ENCODE measurements around the gene NFAT5. TPM values are rescaled to one million over a fixed set of nuclear protein-coding genes. Genes with fewer than 3 reads are reported as not detected.

NFAT5 gene
- total and polyA plus RNA-seq, 2 donors (not counting 3 experiments of a cell fraction or from before 2014, with no cell fraction given): 17.2 to 49.5 TPM

- Histone ChIP-seq H3K9me1 (replicated peaks; ENCODE audit: control insufficient read depth, extremely low read depth, insufficient read depth, low read length) (no peaks in the 10 kb centered on the region), H3K36me3 (ENCODE audit: control insufficient read depth in 2 of 2, extremely low read depth in 1 of 2, insufficient read depth in 2 of 2, low read length in 2 of 2) (peaks cover 17 to 23% of the 10 kb centered on the region in 2 experiments), H3K4me1 (ENCODE audit: control insufficient read depth, extremely low read depth, insufficient read depth, low read length) (peaks cover 21% of the 10 kb centered on the region), H3K9me3 (replicated peaks; ENCODE audit: control insufficient read depth, insufficient read depth, low read length) (no peaks in the 10 kb centered on the region), H3K4me2 (ENCODE audit: insufficient read depth, low read length) (no peak overlapping the region), H3K79me2 (ENCODE audit: control insufficient read depth, insufficient read depth, low read length) (peaks cover 7% of the 10 kb centered on the region), H3K4me3 (replicated peaks in 1 of 3; ENCODE audit: insufficient read depth in 1 of 3, low read depth in 1 of 3, low read length in 3 of 3) (no peak overlapping the region), H3K9ac (replicated peaks; ENCODE audit: extremely low read depth, insufficient read depth, low read length) (no peak overlapping the region), H2AFZ (ENCODE audit: low read depth, low read length) (no peak overlapping the region), H3K27ac (ENCODE audit: insufficient read depth, low read depth, low read length) (no peak overlapping the region), H4K20me1 (replicated peaks; ENCODE audit: control insufficient read depth, extremely low read depth, insufficient read depth, low read length) (no peaks in the 10 kb centered on the region), H3K27me3 (ENCODE audit: control insufficient read depth in 2 of 2, insufficient read depth in 2 of 2, low read length in 2 of 2) (no peaks in the 10 kb centered on the region)
- FAIRE-seq: no peak
- TF ChIP-seq MAX (IDR thresholded peaks at IDR 0.05; ENCODE audit: insufficient read depth, insufficient read length) (no peak), JUN (IDR thresholded peaks at IDR 0.05; ENCODE audit: borderline replicate concordance, insufficient read depth, insufficient read length, low read depth) (no peak), GATA2 (IDR thresholded peaks at IDR 0.05; ENCODE audit: insufficient read depth, insufficient read length, low read depth, low read length) (no peak), POLR2A (IDR thresholded peaks at IDR 0.05; ENCODE audit: low read depth, low read length) (no peak), FOS (IDR thresholded peaks at IDR 0.05; ENCODE audit: borderline replicate concordance, insufficient read depth, low read length) (no peak)
- dilution Hi-C loops (cut with MboI; ENCODE audit: extremely low pct_ligation_motif_present, low sequenced_read_pairs) (no loop called here), intact Hi-C loops (cut with micrococcal nuclease) (no loop called here)
- BruUV-seq (replicated peaks): no TSS peak
- ChIA-PET POLR2A (no interaction called here), CTCF (interaction anchor here (0.8 to 2.1 kb wide), 3 partner anchors 11 to 13 kb away, joined by 3 to 10 read pairs (median 6); partner anchors contain the start of gene NOB1)
- DNase-seq (ENCODE audit: low read depth, low spot score): no peak
These were observed 175.8 kb downstream of the NFAT5 start for GRCh38 chr16:69741519-69741918.

- Histone ChIP-seq H3K36me3 (ENCODE audit: control insufficient read depth in 2 of 2, extremely low read depth in 1 of 2, insufficient read depth in 2 of 2, low read length in 2 of 2) (peaks cover 17 to 23% of the 10 kb centered on the region in 2 experiments), H3K79me2 (ENCODE audit: control insufficient read depth, insufficient read depth, low read length) (peaks cover 7% of the 10 kb centered on the region), H4K20me1 (replicated peaks; ENCODE audit: control insufficient read depth, extremely low read depth, insufficient read depth, low read length) (no peaks in the 10 kb centered on the region), H3K27ac (ENCODE audit: insufficient read depth, low read depth, low read length) (no peak overlapping the region), H3K4me2 (ENCODE audit: insufficient read depth, low read length) (no peak overlapping the region), H3K27me3 (ENCODE audit: control insufficient read depth in 2 of 2, insufficient read depth in 2 of 2, low read length in 2 of 2) (no peaks in the 10 kb centered on the region), H3K4me1 (ENCODE audit: control insufficient read depth, extremely low read depth, insufficient read depth, low read length) (peaks cover 18% of the 10 kb centered on the region), H3K9me1 (replicated peaks; ENCODE audit: control insufficient read depth, extremely low read depth, insufficient read depth, low read length) (no peaks in the 10 kb centered on the region), H3K9ac (replicated peaks; ENCODE audit: extremely low read depth, insufficient read depth, low read length) (no peak overlapping the region), H2AFZ (ENCODE audit: low read depth, low read length) (no peak overlapping the region), H3K9me3 (replicated peaks; ENCODE audit: control insufficient read depth, insufficient read depth, low read length) (no peaks in the 10 kb centered on the region), H3K4me3 (replicated peaks in 1 of 3; ENCODE audit: insufficient read depth in 1 of 3, low read depth in 1 of 3, low read length in 3 of 3) (no peak overlapping the region)
- dilution Hi-C loops (cut with MboI; ENCODE audit: extremely low pct_ligation_motif_present, low sequenced_read_pairs) (no loop called here), intact Hi-C loops (cut with micrococcal nuclease) (loop anchor here (2.0 kb wide), 1 partner anchor 15 kb away; the partner anchor contains the start of gene NQO1)
- FAIRE-seq (peak; percentile 60), DNase-seq (ENCODE audit: low read depth, low spot score) (peak; percentile 73)
- TSS peak; percentile 53 for BruUV-seq (replicated peaks)
- ChIA-PET CTCF (interaction anchor here (1.0 to 2.1 kb wide), 3 partner anchors 10 to 13 kb away, joined by 3 to 10 read pairs (median 6); partner anchors contain the start of gene NOB1), POLR2A (no interaction called here)
- no peak for TF ChIP-seq EZH2 (IDR thresholded peaks at IDR 0.05; ENCODE audit: borderline replicate concordance, low read depth, low read length, severe bottlenecking)
- no peak for TF ChIP-seq POLR2AphosphoS5 (IDR thresholded peaks at IDR 0.05; ENCODE audit: insufficient read depth, low read depth, low read length)
- TF ChIP-seq MAX (IDR thresholded peaks at IDR 0.05; ENCODE audit: insufficient read depth, insufficient read length): no peak
- no peak for TF ChIP-seq MYC (IDR thresholded peaks at IDR 0.05; ENCODE audit: low read depth, low read length)
- no peak for TF ChIP-seq FOS (IDR thresholded peaks at IDR 0.05; ENCODE audit: borderline replicate concordance, insufficient read depth, low read length)
- TF ChIP-seq POLR2A (IDR thresholded peaks at IDR 0.05; ENCODE audit: low read depth, low read length): no peak
- no peak for TF ChIP-seq JUN (IDR thresholded peaks at IDR 0.05; ENCODE audit: borderline replicate concordance, insufficient read depth, insufficient read length, low read depth)
- TF ChIP-seq GATA2 (IDR thresholded peaks at IDR 0.05; ENCODE audit: insufficient read depth, insufficient read length, low read depth, low read length): no peak
- no peak for TF ChIP-seq CTCF (IDR thresholded peaks at IDR 0.05; ENCODE audit: extremely low read depth in 1 of 2, insufficient read depth in 1 of 2, low read depth in 1 of 2, low read length in 2 of 2)
These were observed 176.5 kb downstream of the NFAT5 start for GRCh38 chr16:69741951-69742904.

Measured in endothelial cell of umbilical vein (primary cell).